GM10248 (cell line): ENCODE data around the gene BPIFB2.

Source experiments
- CTCF ChIA-PET: fragments of 300-600 bp; sonication (Branson Sonifier 250); formaldehyde crosslinking; extraction: SDS; loops from one replicate; lab custom pipeline; 2021; ENCODE audit warnings: antibody characterized with exemption; lab: Yijun Ruan, JAX
- POLR2A ChIA-PET: fragments of 350-650 bp; sonication (Branson Sonifier 250); formaldehyde crosslinking; extraction: SDS; loops from one replicate; lab custom pipeline; 2020; ENCODE audit warnings: antibody characterized with exemption; lab: Yijun Ruan, JAX
- DNase-seq: peaks from one replicate; pipeline ENCODE4 v3.0.0; 2012; ENCODE audit errors: extremely low spot score
- CTCF ChIP-seq: IDR thresholded peaks from 2 replicates; pipeline ENCODE4 v1.5.1; 2012; ENCODE audit warnings: mild to moderate bottlenecking, low read depth; ENCODE audit errors: extremely low read depth, missing control alignments, control extremely low read depth

BPIFB2 gene

DNA sequence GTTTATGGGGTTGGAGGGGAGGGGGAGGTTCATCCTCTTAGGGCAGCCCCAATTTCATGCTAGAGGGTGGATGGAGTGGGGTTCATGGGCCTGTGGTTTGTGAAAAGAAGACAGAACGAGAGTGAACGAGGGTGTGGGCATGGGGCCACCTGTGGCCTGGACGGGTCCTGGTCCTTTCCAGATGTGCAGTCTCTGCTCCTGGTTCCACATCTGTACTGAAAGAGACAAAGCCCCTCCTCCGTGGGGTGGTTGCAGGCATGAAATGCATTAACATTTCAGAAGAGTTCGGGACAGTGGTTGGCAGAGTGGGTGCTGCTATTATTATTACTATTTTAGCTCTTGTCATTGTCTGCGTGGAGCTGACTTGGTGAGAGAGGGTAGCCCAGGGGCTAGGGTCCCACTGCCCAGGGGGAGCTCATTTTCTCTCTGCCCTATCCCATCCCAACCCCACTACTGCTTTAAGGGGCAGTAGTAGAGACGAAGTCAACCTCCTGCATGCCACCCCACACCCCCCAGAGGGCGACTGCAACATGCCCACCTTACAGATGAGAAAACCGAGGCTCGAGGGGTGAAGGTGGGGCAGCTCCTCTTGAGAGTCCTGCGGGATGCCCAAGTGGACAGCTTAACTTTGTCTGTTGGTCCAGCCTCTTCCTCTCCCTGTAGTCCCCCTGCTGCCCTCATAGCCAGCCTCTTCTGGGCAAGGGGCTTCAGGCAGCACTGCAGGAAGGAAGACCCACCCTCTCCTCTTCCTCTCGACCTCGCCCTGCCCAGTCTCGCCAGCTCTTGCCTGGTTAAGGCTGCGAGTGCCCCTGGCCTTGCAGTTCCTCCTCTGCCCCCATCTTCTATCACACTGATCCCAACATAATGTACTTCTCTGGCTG, 8.4 kb downstream of the BPIFB2 start:
- no peak for DNase-seq
- TF ChIP-seq CTCF = no peak
- CTCF ChIA-PET = interaction anchor here (1.2 to 2.3 kb wide), 3 partner anchors 10 to 114 kb away, joined by 3 to 6 read pairs (median 3); no protein-coding TSS in a partner anchor
- POLR2A ChIA-PET = no interaction called here

DNA sequence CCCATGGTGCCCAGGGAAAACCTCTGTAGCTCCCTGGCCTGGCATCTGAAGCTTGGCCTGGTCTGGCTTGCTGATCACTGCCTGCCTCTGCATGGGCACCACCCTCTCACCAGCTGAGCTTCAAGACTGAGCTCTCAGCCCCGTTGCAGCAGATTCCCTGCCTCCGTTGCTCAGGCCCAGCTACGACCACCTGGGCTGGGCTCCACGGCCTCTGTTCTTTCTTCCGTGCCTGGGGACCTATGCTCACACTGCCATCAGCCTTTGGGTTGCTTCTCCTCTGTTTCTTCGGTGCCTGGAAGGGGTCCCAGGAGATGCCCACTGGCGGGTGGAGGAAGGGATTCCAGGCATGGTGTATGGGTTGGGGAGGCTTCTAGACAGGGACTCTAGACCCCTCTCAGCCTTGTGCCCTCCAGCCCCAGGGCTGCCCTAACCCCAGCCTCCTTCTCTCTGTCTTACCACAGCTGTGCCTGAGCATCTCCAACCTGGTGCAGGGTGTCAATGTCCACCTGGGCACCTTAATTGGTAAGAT, 9.1 kb downstream of the BPIFB2 start:
- no peak for TF ChIP-seq CTCF
- CTCF ChIA-PET = interaction anchor here (1.2 to 2.3 kb wide), 3 partner anchors 10 to 115 kb away, joined by 3 to 6 read pairs (median 3); no protein-coding TSS in a partner anchor
- POLR2A ChIA-PET = no interaction called here
- no peak for DNase-seq

DNA sequence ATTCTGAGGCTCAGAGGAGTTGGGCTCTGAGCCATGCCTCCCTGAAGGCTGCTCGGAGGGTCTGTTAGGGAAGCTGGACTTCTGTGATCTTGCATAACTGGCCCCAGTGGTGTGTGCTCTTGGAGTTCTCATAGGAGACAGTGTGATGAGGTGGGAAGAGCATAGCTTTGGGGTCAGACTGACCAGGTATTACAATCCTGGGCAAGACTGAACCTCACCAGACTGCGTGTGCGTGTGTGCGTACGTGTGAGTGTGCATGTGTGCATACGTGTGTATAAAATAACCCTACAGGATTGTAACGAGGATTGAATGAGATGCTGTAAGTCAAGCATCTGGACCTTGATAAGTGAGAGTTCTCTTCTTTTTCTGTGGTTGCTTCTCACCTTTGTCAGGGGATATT, 10.0 kb downstream of the BPIFB2 start:
- CTCF ChIA-PET = interaction anchor here (1.2 to 2.3 kb wide), 3 partner anchors 9 to 116 kb away, joined by 3 to 6 read pairs (median 3); no protein-coding TSS in a partner anchor
- no peak for DNase-seq
- no peak for TF ChIP-seq CTCF
- POLR2A ChIA-PET = no interaction called here

- TF ChIP-seq CTCF = no peak
- no peak for DNase-seq
- POLR2A ChIA-PET = no interaction called here
- CTCF ChIA-PET = interaction anchor here (2.3 kb wide), 1 partner anchor 12 kb away, joined by 6 read pairs; no protein-coding TSS in a partner anchor
These were observed 10.8 kb downstream of the BPIFB2 start for GRCh38 chr20:33018169-33018931.

- DNase-seq = no peak
- POLR2A ChIA-PET = no interaction called here
- CTCF ChIA-PET = no interaction called here
- no peak for TF ChIP-seq CTCF
These were observed 12.2 kb downstream of the BPIFB2 start for GRCh38 chr20:33019465-33020277.
